HG02970 (cell line): Measurements from ENCODE around the gene BLOC1S5.
A peak's percentile ranks its signal among the peaks of the same experiment; 100 is the strongest.
"Not testable (repeated sequence)": the region's sequence is repeated elsewhere in the genome, so short reads cannot be mapped to it uniquely, and the experiment has no call there.

Experiments used
- ATAC-seq: cut with Tn5 transposase; IDR thresholded peaks from one replicate; pipeline ENCODE4 v1.9.1; 2021; ENCODE audit warnings: mild to moderate bottlenecking, moderate library complexity, moderate number of reproducible peaks; ENCODE audit not compliant: unreplicated experiment, low FRiP score

BLOC1S5 gene

DNA sequence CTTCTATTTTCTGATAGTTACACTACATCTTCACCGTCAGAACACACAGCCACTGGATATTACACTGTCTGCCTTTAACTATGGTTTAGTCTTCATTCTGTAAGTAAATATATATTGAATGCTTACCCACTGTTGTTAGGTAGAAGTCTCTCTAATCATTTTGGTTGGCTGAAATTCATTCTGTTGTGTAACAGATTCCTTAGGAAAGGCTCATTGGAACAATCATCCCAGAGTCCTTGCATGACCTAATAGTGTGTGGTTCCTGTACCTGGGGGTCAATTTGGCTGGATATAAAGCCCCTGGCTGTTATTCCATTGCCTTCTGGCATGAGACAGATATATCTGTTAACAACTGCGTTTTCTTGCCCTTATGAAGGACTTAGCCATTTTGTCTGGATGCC is 9.9 kb downstream of the BLOC1S5 start:
- ATAC-seq = no peak

- ATAC-seq = no peak
Measured at GRCh38 chr6:8047541-8048292, 16.5 kb downstream of the BLOC1S5 start.

GRCh38 chr6:8045769-8046168 is 18.4 kb downstream of the BLOC1S5 start:
- ATAC-seq = not testable (repeated sequence)

GRCh38 chr6:8043221-8043620 is 21.0 kb downstream of the BLOC1S5 start:
- ATAC-seq = no peak

DNA sequence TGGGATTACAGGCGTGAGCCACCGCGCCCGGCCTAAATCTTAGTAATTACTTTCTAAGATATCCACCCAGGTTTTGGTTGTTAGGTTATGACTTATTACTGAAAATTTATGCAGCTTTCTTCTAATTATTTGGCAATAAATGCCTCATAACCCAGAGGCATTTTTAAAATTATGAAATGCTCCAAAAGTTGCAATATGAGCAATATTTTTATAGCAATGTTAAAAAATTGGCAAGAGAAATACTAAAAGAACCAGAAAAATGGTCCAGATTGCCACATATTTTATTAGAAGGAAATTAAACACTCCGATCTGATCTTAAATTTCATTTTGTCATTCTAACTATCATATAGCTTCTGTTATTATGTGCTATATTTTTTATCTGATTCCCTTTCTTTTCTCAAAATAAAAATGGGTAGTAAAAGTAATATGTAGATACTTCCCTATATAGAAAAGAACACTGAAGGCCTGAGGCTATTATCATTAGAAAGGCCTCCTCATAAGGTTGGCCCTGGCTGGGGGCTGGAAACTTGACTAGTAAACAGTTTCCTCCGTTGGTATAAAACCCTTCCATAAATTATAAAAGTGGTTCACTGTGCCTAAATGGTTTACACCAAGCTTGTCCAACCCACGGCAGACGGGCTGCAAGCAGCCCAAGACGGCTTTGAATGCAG is 22.1 kb downstream of the BLOC1S5 start:
- no peak for ATAC-seq

DNA sequence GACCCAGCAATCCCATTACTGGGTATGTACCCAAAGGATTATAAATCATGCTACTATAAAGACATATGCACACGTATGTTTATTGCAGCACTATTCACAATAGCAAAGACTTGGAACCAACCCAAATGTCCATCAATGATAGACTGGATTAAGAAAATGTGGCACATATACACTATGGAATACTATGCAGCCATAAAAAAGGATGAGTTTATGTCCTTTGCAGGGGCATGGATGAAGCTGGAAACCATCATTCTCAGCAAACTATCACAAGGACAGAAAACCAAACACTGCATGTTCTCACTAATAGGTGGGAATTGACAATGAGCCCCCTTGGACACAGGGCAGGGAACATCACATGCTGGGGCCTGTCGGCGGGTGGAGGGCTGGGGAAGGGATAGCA is 30.1 kb downstream of the BLOC1S5 start:
- ATAC-seq = not testable (repeated sequence)

- ATAC-seq = no peak
Measured at GRCh38 chr6:8030920-8031319, 33.3 kb downstream of the BLOC1S5 start.

GRCh38 chr6:8029243-8029870 is 34.8 kb downstream of the BLOC1S5 start:
- no peak for ATAC-seq

DNA sequence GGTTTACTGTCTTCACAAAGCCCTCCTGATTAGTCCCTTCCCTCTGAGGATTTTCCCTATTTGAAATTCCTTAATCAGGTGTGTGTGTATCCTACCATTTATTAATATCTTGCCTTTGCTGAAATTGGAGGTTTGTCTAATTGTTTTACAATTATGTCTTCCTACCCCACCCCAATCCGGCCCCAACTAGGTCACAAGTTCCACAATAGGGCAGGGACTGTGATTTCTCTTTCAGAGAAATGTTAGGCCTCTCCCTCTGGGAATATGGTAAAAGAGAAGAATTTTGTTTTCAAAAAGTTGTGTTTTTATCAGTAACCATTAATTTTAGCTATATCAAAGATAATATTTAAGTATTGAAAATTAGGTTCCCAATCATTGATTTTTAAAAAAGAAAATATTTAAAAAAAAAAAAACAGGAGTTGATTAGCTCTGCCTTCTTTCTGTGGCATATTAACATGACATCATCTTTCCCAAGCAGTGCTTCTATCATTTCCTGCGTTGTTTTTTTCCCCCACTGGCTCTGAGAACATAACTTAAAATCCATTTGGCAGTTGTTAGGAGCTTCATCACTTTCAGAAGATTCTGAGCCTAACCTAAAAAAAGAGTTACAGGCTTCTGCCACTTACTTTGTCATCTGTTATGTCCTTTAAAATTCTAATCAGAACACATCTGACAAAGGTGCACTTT is 36.1 kb downstream of the BLOC1S5 start:
- ATAC-seq = no peak

DNA sequence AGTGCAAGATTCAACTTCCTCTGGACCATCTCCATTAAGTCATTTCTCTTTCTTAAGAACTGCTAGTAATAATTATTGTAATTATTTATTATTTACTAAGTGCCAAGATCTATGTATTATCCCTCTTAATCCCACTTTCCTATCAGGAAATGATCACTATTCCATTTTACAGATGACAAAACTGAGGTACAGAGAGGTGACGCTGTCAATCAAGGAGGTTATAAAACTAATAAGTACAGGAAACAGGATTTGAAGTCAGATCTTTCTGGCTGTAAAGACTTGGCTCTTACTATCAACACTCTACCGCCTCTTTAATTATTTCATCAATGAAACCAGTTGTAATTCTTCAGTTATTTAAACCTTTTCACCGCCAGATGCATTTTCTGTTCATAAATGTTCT is 37.4 kb downstream of the BLOC1S5 start:
- no peak for ATAC-seq

- no peak for ATAC-seq
Measured at GRCh38 chr6:8025191-8025590, 39.0 kb downstream of the BLOC1S5 start.

GRCh38 chr6:8023638-8024037 is 40.6 kb downstream of the BLOC1S5 start:
- no peak for ATAC-seq

GRCh38 chr6:8020083-8020482 is 44.1 kb downstream of the BLOC1S5 start:
- no peak for ATAC-seq

DNA sequence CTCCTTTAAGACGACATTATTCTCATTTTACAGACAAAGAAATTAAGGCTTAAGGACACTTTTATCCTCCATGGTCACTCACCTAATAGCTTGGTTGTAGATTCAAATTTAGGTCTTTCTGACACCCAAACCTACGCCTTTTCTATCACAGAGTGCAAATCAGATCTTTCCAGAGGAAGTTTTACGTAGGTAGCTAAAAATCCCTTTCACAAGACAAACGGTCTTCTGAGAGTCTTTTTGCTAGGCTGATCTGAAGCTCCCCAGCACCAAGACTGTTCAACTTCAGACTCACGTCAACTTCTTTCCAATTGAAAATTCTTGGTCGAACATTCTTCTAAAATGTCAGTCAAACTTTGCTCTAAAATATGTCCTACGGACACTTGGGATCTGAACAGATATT is 46.5 kb downstream of the BLOC1S5 start:
- no peak for ATAC-seq

GRCh38 chr6:8017276-8017701 is 46.9 kb downstream of the BLOC1S5 start:
- peak; percentile 66 for ATAC-seq

- ATAC-seq = no peak
Measured at GRCh38 chr6:8014947-8015346, 49.2 kb downstream of the BLOC1S5 start.

GRCh38 chr6:8013763-8014162 is 50.4 kb downstream of the BLOC1S5 start:
- no peak for ATAC-seq

- ATAC-seq = no peak
Measured at GRCh38 chr6:8006208-8006607, 58.0 kb downstream of the BLOC1S5 start.

DNA sequence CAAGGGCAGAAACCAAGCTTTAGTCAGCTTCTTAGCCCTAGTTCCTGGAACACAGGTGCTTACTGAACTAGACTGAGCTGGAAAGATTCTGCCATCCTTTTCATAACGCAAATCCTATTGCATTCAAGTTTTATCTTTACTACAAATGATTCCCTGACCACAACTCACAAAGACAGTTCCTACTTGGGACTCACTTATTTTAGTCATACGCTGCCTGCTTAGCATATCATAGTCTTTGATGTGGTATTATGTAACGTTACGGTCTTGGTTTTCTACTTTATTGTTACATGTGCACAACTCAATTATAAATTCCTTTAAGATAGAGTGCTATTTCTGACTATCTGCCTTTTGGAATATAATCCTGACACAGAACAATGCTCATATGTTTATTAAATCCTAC is 59.1 kb downstream of the BLOC1S5 start:
- ATAC-seq = no peak

GRCh38 chr6:8000636-8001035 is 63.6 kb downstream of the BLOC1S5 start:
- no peak for ATAC-seq

- no peak for ATAC-seq
Measured at GRCh38 chr6:8000188-8000596, 64.0 kb downstream of the BLOC1S5 start.
